ENCODE data around the gene SLC6A1. TPM values are rescaled to one million over a fixed set of nuclear protein-coding genes. Genes with fewer than 3 reads are reported as not detected.
"Not testable (repeated sequence)": the region's sequence is repeated elsewhere in the genome, so short reads cannot be mapped to it uniquely, and the experiment has no call there.

The SLC6A1 gene
- total RNA-seq, 1 donor from 2014 or later = not detected

- H3K4me1 Mint-ChIP-seq (ENCODE audit: low read depth) = no peaks in the 10 kb centered on the region
- H3K36me3 Mint-ChIP-seq (ENCODE audit: insufficient read depth) = no peaks in the 10 kb centered on the region
- H3K4me3 Mint-ChIP-seq (ENCODE audit: low read depth) = no peak overlapping the region
- no peak overlapping the region for H3K27ac Mint-ChIP-seq
- no peak for TF ChIP-seq CTCF (IDR thresholded peaks at IDR 0.05; ENCODE audit: unreplicated experiment)
- H3K9me3 Mint-ChIP-seq (ENCODE audit: low read depth) = peaks cover 6% of the 10 kb centered on the region
- DNase-seq (ENCODE audit: low spot score, unreplicated experiment) = no peak
- H3K27me3 Mint-ChIP-seq = peaks cover 10% of the 10 kb centered on the region
These were observed 80.1 kb downstream of the SLC6A1 start for GRCh38 chr3:11072631-11073030.

GRCh38 chr3:11074011-11074410 is 81.5 kb downstream of the SLC6A1 start:
- DNase-seq (ENCODE audit: low spot score, unreplicated experiment) = no peak
- no peak for TF ChIP-seq CTCF (IDR thresholded peaks at IDR 0.05; ENCODE audit: unreplicated experiment)
- H3K36me3 Mint-ChIP-seq (ENCODE audit: insufficient read depth) = no peaks in the 10 kb centered on the region
- H3K27me3 Mint-ChIP-seq = peaks cover 15% of the 10 kb centered on the region
- no peaks in the 10 kb centered on the region for H3K4me1 Mint-ChIP-seq (ENCODE audit: low read depth)
- H3K27ac Mint-ChIP-seq = no peak overlapping the region
- H3K9me3 Mint-ChIP-seq (ENCODE audit: low read depth) = peaks cover 6% of the 10 kb centered on the region
- no peak overlapping the region for H3K4me3 Mint-ChIP-seq (ENCODE audit: low read depth)

- Mint-ChIP-seq H3K36me3 (ENCODE audit: insufficient read depth) (no peaks in the 10 kb centered on the region), H3K4me1 (ENCODE audit: low read depth) (no peaks in the 10 kb centered on the region), H3K27ac (no peak overlapping the region), H3K27me3 (peaks cover 15% of the 10 kb centered on the region), H3K9me3 (ENCODE audit: low read depth) (peaks cover 6% of the 10 kb centered on the region), H3K4me3 (ENCODE audit: low read depth) (no peak overlapping the region)
- DNase-seq (ENCODE audit: low spot score, unreplicated experiment) = no peak
- no peak for TF ChIP-seq CTCF (IDR thresholded peaks at IDR 0.05; ENCODE audit: unreplicated experiment)
These were observed 81.9 kb downstream of the SLC6A1 start for GRCh38 chr3:11074451-11074850.

- not testable (repeated sequence) for H3K36me3 Mint-ChIP-seq (ENCODE audit: insufficient read depth); H3K4me1 Mint-ChIP-seq (ENCODE audit: low read depth); H3K27ac Mint-ChIP-seq; H3K4me3 Mint-ChIP-seq (ENCODE audit: low read depth); DNase-seq (ENCODE audit: low spot score, unreplicated experiment); H3K9me3 Mint-ChIP-seq (ENCODE audit: low read depth)
- peaks cover 15% of the 10 kb centered on the region for H3K27me3 Mint-ChIP-seq
These were observed 82.6 kb downstream of the SLC6A1 start for GRCh38 chr3:11075122-11075521.

GRCh38 chr3:11076711-11077110 is 84.2 kb downstream of the SLC6A1 start:
- TF ChIP-seq CTCF (IDR thresholded peaks at IDR 0.05; ENCODE audit: unreplicated experiment) = no peak
- no peak overlapping the region for H3K4me3 Mint-ChIP-seq (ENCODE audit: low read depth)
- H3K36me3 Mint-ChIP-seq (ENCODE audit: insufficient read depth) = no peaks in the 10 kb centered on the region
- H3K4me1 Mint-ChIP-seq (ENCODE audit: low read depth) = no peaks in the 10 kb centered on the region
- H3K27me3 Mint-ChIP-seq = peaks cover 18% of the 10 kb centered on the region
- H3K27ac Mint-ChIP-seq = no peak overlapping the region
- DNase-seq (ENCODE audit: low spot score, unreplicated experiment) = no peak
- H3K9me3 Mint-ChIP-seq (ENCODE audit: low read depth) = peaks cover 3% of the 10 kb centered on the region

GRCh38 chr3:11077466-11077865 is 84.9 kb downstream of the SLC6A1 start:
- no peak overlapping the region for H3K4me3 Mint-ChIP-seq (ENCODE audit: low read depth)
- H3K4me1 Mint-ChIP-seq (ENCODE audit: low read depth) = no peaks in the 10 kb centered on the region
- no peak for TF ChIP-seq CTCF (IDR thresholded peaks at IDR 0.05; ENCODE audit: unreplicated experiment)
- no peak for DNase-seq (ENCODE audit: low spot score, unreplicated experiment)
- H3K27ac Mint-ChIP-seq = no peak overlapping the region
- no peaks in the 10 kb centered on the region for H3K36me3 Mint-ChIP-seq (ENCODE audit: insufficient read depth)
- peaks cover 20% of the 10 kb centered on the region for H3K27me3 Mint-ChIP-seq
- peaks cover 3% of the 10 kb centered on the region for H3K9me3 Mint-ChIP-seq (ENCODE audit: low read depth)

All from progenitor cell of endocrine pancreas (in vitro differentiated cells).